Erythroblast (primary cell): ENCODE results near the gene FSCN2.

Experiments used
- GATA1 ChIP-seq: IDR thresholded peaks from 2 replicates; pipeline ENCODE4 v1.6.1; 2011; ENCODE audit warnings: low read depth, mild to moderate bottlenecking, control low read depth, low read length, moderate library complexity
- POLR2A ChIP-seq: IDR thresholded peaks from 2 replicates; pipeline ENCODE4 v1.6.1; 2011; ENCODE audit warnings: mild to moderate bottlenecking, low read length

GRCh38 chr17:81515530-81516041 lies 12.6 kb upstream of the FSCN2 start:
- TF ChIP-seq POLR2A (no peak), GATA1 (no peak)
